Measurements from ENCODE around the gene ARL8B. TPM values are rescaled to one million over a fixed set of nuclear protein-coding genes. Genes with fewer than 3 reads are reported as not detected.
A peak's percentile ranks its signal among the peaks of the same experiment; 100 is the strongest.

The ARL8B gene
- total RNA-seq = 10 to 100 TPM; 50.1 to 54.5 TPM
- 60.4 TPM for polyA plus RNA-seq (ENCODE audit: insufficient read depth, low read depth, low replicate concordance)
- long read RNA-seq, donor 1, transcript ARL8B-201 (7 exons, 3,005 nt) = major isoform, 23 of 41 reads
- long read RNA-seq, donor 1, partial matches to known transcripts = 16 of 41 reads
- long read RNA-seq, donor 1, other reads (novel, unspliced or antisense) = 0 of 41 reads
- long read RNA-seq, donor 2, transcript ARL8B-201 (7 exons, 3,005 nt) = major isoform, 14 of 22 reads
- long read RNA-seq, donor 2, partial matches to known transcripts = 6 of 22 reads
- long read RNA-seq, donor 2, other reads (novel, unspliced or antisense) = 0 of 22 reads

- H3K36me3 ChIP-seq (ENCODE audit: low read depth, missing control alignments) = no peaks in the 10 kb centered on the region
- H3K27ac ChIP-seq = peak within 1 kb of the TSS; percentile 83 to 95
- H3K27me3 ChIP-seq = no peaks in the 10 kb centered on the region
- WGBS, 2 donors = 1 to 2% methylated on average over 22 to 65 of the region's 74 CpGs
- no peaks in the 10 kb centered on the region for H3K9me3 ChIP-seq
- intact Hi-C loops (cut with DNase I; ENCODE audit: low total_unique reads) = loop anchor here (10.0 kb wide), 1 partner anchor 73 kb away; no protein-coding TSS in a partner anchor
- H3K4me1 ChIP-seq = peaks cover 19% of the 10 kb centered on the region
- peak; percentile 93 for DNase-seq
- H3K4me3 ChIP-seq = peak within 1 kb of the TSS; percentile 96 to 100
- TF ChIP-seq CTCF (IDR thresholded peaks at IDR 0.05) = peak; percentile 98 to 99 (median 99)
- no peak for TF ChIP-seq POLR2A (IDR thresholded peaks at IDR 0.05)
Observed at GRCh38 chr3:5122030-5122740, at the start of gene ARL8B. ARL8B (plus strand) TSS chr3:5122292; CDS start chr3:5122466, 174 bp downstream.

GRCh38 chr3:5073374-5074085 lies 48.6 kb upstream of the ARL8B start:
- H3K36me3 ChIP-seq (ENCODE audit: low read depth, missing control alignments) = no peaks in the 10 kb centered on the region
- H3K4me3 ChIP-seq = no peak overlapping the region
- no peak overlapping the region for H3K27ac ChIP-seq
- intact Hi-C loops (cut with DNase I; ENCODE audit: low total_unique reads) = no loop called here
- H3K27me3 ChIP-seq = no peaks in the 10 kb centered on the region
- TF ChIP-seq CTCF (IDR thresholded peaks at IDR 0.05) (no peak), POLR2A (IDR thresholded peaks at IDR 0.05) (no peak)
- DNase-seq = no peak
- WGBS, 2 donors = 75 to 80% methylated on average over 4 of the region's 4 CpGs
- H3K4me1 ChIP-seq = no peaks in the 10 kb centered on the region
- H3K9me3 ChIP-seq = no peaks in the 10 kb centered on the region

GRCh38 chr3:5078151-5078550 lies 43.9 kb upstream of the ARL8B start:
- no peaks in the 10 kb centered on the region for H3K36me3 ChIP-seq (ENCODE audit: low read depth, missing control alignments)
- intact Hi-C loops (cut with DNase I; ENCODE audit: low total_unique reads) = no loop called here
- H3K27ac ChIP-seq = no peak overlapping the region
- TF ChIP-seq CTCF (IDR thresholded peaks at IDR 0.05) (no peak), POLR2A (IDR thresholded peaks at IDR 0.05) (no peak)
- H3K27me3 ChIP-seq = no peaks in the 10 kb centered on the region
- DNase-seq = no peak
- no peaks in the 10 kb centered on the region for H3K9me3 ChIP-seq
- H3K4me1 ChIP-seq = no peaks in the 10 kb centered on the region
- H3K4me3 ChIP-seq = no peak overlapping the region
- WGBS, 2 donors = 86 to 93% methylated on average over 4 of the region's 4 CpGs

GRCh38 chr3:5079761-5080160 lies 42.3 kb upstream of the ARL8B start:
- TF ChIP-seq POLR2A (IDR thresholded peaks at IDR 0.05) = no peak
- no peak for DNase-seq
- H3K4me3 ChIP-seq = no peak overlapping the region
- H3K36me3 ChIP-seq (ENCODE audit: low read depth, missing control alignments) = no peaks in the 10 kb centered on the region
- no peaks in the 10 kb centered on the region for H3K27me3 ChIP-seq
- intact Hi-C loops (cut with DNase I; ENCODE audit: low total_unique reads) = no loop called here
- 79 to 100% methylated on average over 1 to 3 of the region's 3 CpGs for WGBS, 2 donors
- no peak overlapping the region for H3K27ac ChIP-seq
- no peaks in the 10 kb centered on the region for H3K9me3 ChIP-seq
- H3K4me1 ChIP-seq = no peaks in the 10 kb centered on the region

Measured in testis (tissue), 5 donors.